Aorta (tissue), 5 donors: Measurements from ENCODE around the gene PTPRG. TPM values are rescaled to one million over a fixed set of nuclear protein-coding genes. Genes with fewer than 3 reads are reported as not detected.

Source experiments
- ATAC-seq: fragments of 200-7000 bp; cut with Tn5 transposase; one replicate; pipeline ENCODE4 v1.9.1; 2022; ENCODE audit warnings: moderate library complexity; ENCODE audit not compliant: low FRiP score
- DNase-seq, 2 donors: peaks; one replicate each; pipeline ENCODE4 v3.0.0-alpha.2; 2020
- H3K27ac ChIP-seq, 2 donors: one replicate each; pipeline ENCODE4 v1.5.1; 2013; ENCODE audit warnings: low read length in 2 of 2, mild to moderate bottlenecking in 2 of 2, moderate library complexity in 2 of 2, control low read depth in 1 of 2, inconsistent platforms in 1 of 2, low read depth in 1 of 2
- H3K27me3 ChIP-seq, 2 donors: one replicate each; pipeline ENCODE4 v1.6.1; 2013; ENCODE audit warnings: control low read depth in 1 of 2, low read length in 1 of 2, mild to moderate bottlenecking in 1 of 2, moderate library complexity in 1 of 2; ENCODE audit not compliant: insufficient read depth in 2 of 2, control insufficient read depth in 1 of 2
- H3K36me3 ChIP-seq, 2 donors: one replicate each; pipeline ENCODE4 v1.6.1; 2013; ENCODE audit warnings: control low read depth in 1 of 2, low read length in 1 of 2, mild to moderate bottlenecking in 1 of 2; ENCODE audit not compliant: insufficient read depth in 2 of 2, control insufficient read depth in 1 of 2
- H3K4me1 ChIP-seq, 2 donors: one replicate each; pipeline ENCODE4 v1.6.1; 2013; ENCODE audit warnings: low read length in 2 of 2, control low read depth in 1 of 2, mild to moderate bottlenecking in 1 of 2, moderate library complexity in 1 of 2; ENCODE audit not compliant: insufficient read depth in 2 of 2, control insufficient read depth in 1 of 2
- H3K4me3 ChIP-seq, 2 donors: one replicate each; pipeline ENCODE4 v1.5.1; 2013; ENCODE audit warnings: low read length in 2 of 2, control low read depth in 1 of 2, mild to moderate bottlenecking in 1 of 2
- H3K9me3 ChIP-seq: one replicate; pipeline ENCODE4 v1.6.1; 2013; ENCODE audit warnings: mild to moderate bottlenecking, low read length; ENCODE audit not compliant: control insufficient read depth
- WGBS, 2 donors: extraction: QIAGEN DNeasy Blood & Tissue Kit; methylation state at CpG; one replicate each; pipeline ENCODE4 v1.1.7; 2013; 5-methylcytosine and 5-hydroxymethylcytosine counted together
- intact Hi-C, 2 donors: fragments of 100-400 bp; cut with DNase I; formaldehyde crosslinking; loops; one replicate each; pipeline versions ENCODE4 v1.14.2 to v1.15.0; 2022
- polyA plus RNA-seq, 2 donors: library from polyadenylated mRNA; stranded (reverse); fragments of 200-250 nt; gene quantifications; one replicate each; pipeline ENCODE4 v1.2.3, GENCODE V29; 2013
- total RNA-seq, 2 donors: library from RNA; stranded (reverse); fragmentation: NEBNext Ultra II Directional; extraction: Animal tissue kit (Norgen Biotek cat#: 25700); gene quantifications; one replicate each; pipeline ENCODE4 v1.2.1, GENCODE V29; 2021
- donor health status: healthy with polysubstance abuse.
- donor health status: Bipolar disorder and iron deficiency.
- donor health status: DM: no; HTN: no; CAD: no.
- donor health status: DM: no; HTN: no; CAD: no.
- donor health status: DM: yes; HTN: yes; CAD: no.

The PTPRG gene
- total and polyA plus RNA-seq, 4 donors = 5.3 to 150 (median 52.4) TPM

DNA sequence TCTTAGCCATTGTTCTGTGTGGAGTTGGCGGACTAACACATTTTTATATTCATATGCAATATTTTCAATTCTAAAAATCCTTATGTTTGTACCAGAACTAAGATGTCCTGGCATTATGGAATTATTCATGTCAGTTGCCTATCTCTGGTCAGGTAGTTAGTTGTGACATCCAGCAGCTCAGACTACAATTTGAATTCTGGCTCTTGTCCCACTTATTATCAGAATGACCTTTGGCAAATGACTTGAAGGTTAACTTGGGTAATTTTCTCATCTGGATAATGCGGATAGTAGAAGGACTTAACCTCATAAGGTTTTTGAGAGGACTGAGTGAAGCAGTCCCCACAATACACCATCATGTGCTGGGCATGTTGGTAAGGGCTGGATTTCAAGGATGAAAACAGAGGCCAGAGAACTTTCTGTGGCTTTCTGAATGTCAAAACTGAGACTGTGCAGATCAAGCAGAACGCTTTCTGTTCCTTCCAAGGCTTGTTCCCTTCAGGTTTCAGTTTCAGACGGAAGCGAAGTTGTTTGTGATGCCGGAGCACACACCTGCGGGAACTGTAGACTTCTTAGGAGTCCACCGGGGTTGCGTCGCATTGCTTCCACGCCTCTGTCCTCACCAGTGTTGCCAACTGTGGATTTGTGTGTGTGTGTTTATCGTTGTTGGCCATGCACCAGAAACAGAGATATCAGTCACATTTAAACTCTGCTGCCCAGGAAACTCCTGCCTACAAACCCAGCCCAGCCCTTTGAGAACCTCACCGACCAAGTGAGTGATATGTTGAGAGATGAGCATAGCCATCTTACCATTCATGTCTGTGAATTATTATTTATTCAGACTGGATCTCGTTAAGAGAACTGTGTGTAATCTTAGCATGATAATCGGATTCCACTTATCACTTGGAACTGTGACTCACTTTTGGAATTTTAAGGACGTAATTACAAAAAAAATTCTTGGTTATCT is 76.0 kb downstream of the PTPRG start:
- Histone ChIP-seq H3K9me3 (no peaks in the 10 kb centered on the region), H3K4me1 (peaks cover 4 to 5% of the 10 kb centered on the region in 2 donors), H3K27ac (peak overlapping the region; percentile 0 to 86), H3K36me3 (no peaks in the 10 kb centered on the region), H3K27me3 (no peaks in the 10 kb centered on the region), H3K4me3 (peak overlapping the region; percentile 23 to 88)
- intact Hi-C loops = no loop called here
- WGBS, 2 donors = 10 to 12% methylated on average over 16 of the region's 16 CpGs
- DNase-seq (no peak), ATAC-seq (peak; percentile 61)

DNA sequence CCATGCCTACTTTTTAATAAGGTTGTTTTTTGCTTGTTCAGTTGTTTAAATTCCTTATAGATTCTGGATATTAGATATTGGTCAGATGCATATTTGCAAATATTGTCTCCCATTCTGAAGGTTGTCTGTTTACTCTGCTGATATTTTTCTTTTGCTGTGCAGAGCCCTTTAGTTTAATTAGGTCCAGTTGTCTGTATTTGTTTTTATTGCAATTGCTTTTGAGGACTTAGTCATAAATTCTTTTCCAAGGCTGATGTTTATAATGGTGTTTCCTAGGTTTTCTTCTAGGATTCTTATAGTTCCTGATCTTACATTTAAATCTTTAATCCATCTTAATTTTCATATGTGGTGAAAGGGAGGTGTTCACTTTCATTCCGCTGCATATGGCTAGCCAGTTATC is 77.4 kb downstream of the PTPRG start:
- H3K36me3 ChIP-seq = no peaks in the 10 kb centered on the region
- no peaks in the 10 kb centered on the region for H3K27me3 ChIP-seq
- H3K4me3 ChIP-seq = no peak overlapping the region
- intact Hi-C loops = no loop called here
- peaks cover 5 to 6% of the 10 kb centered on the region in 2 donors for H3K4me1 ChIP-seq
- H3K27ac ChIP-seq = no peak overlapping the region
- DNase-seq (no peak), ATAC-seq (no peak)
- H3K9me3 ChIP-seq = no peaks in the 10 kb centered on the region
- 96 to 97% methylated on average over 1 of the region's 1 CpG for WGBS, 2 donors

GRCh38 chr3:61639991-61640390 is 78.6 kb downstream of the PTPRG start:
- no peaks in the 10 kb centered on the region for H3K27me3 ChIP-seq
- no peaks in the 10 kb centered on the region for H3K9me3 ChIP-seq
- intact Hi-C loops = no loop called here
- WGBS, 2 donors = 88 to 92% methylated on average over 2 of the region's 2 CpGs
- ATAC-seq = no peak
- peaks cover 5 to 6% of the 10 kb centered on the region in 2 donors for H3K4me1 ChIP-seq
- DNase-seq = no peak
- H3K4me3 ChIP-seq = no peak overlapping the region
- H3K27ac ChIP-seq = no peak overlapping the region
- no peaks in the 10 kb centered on the region for H3K36me3 ChIP-seq

DNA sequence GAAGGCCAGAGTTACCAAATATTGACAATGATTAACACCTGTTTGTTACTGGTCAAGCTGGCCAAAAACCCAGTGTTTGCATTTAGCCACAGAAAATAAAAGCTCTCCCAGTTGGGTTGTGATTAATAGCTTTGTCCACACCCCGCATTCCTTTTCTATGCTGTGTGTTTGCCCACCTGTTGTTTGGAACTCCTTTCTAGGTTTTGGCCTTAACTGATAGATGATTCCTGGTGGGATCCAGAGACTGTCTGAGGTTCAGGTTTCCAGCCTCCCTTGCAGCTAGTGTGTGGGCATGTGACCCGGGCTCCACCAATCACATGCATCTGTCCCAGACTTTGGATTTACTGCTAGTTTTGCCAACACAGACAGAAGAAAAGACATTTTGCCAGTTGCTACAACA is 83.8 kb downstream of the PTPRG start:
- H3K4me1 ChIP-seq = peaks cover 3 to 23% of the 10 kb centered on the region in 2 donors
- H3K4me3 ChIP-seq = no peak overlapping the region
- 94 to 99% methylated on average over 2 of the region's 2 CpGs for WGBS, 2 donors
- no peak for ATAC-seq
- H3K27ac ChIP-seq = no peak overlapping the region
- no peak for DNase-seq
- intact Hi-C loops = no loop called here
- H3K27me3 ChIP-seq = no peaks in the 10 kb centered on the region
- no peaks in the 10 kb centered on the region for H3K9me3 ChIP-seq
- H3K36me3 ChIP-seq = no peaks in the 10 kb centered on the region

GRCh38 chr3:61646360-61646759 is 85.0 kb downstream of the PTPRG start:
- intact Hi-C loops = no loop called here
- no peaks in the 10 kb centered on the region for H3K9me3 ChIP-seq
- DNase-seq (no peak), ATAC-seq (no peak)
- no peak overlapping the region for H3K27ac ChIP-seq
- H3K4me3 ChIP-seq = no peak overlapping the region
- 99 to 100% methylated on average over 1 of the region's 1 CpG for WGBS, 2 donors
- no peaks in the 10 kb centered on the region for H3K36me3 ChIP-seq
- peaks cover 1 to 26% of the 10 kb centered on the region in 2 donors for H3K4me1 ChIP-seq
- no peaks in the 10 kb centered on the region for H3K27me3 ChIP-seq

DNA sequence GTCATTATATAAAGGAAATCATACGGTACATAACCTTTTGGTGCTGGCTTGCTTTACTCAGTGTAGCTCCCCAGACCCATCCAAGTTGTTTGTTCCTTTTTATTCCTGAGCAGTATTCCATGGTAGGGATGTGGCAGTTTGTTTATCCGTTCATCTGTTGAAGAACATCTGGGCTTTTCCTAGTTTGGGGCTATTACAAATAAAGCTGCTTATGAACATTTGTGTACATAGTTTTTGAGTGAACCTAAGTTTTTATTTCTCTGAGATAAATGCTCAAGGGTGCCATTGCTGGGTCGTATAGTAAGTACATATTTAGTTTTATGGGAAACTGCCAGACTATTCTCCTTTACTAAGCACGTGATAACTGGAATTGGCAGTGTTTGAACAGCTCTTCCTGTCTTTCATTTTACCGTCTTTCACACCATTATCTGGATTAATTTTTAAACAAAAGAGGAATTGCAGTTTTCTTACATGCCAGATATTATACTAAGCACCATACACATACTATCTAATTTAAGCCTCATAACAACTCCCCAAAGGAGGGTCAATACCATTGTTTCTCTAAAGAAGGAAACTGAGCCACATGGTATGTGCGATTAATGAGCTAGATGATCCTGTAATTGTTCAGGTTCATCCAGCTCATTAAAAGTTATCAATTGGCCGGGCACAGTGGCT is 85.6 kb downstream of the PTPRG start:
- DNase-seq (no peak), ATAC-seq (no peak)
- no peaks in the 10 kb centered on the region for H3K9me3 ChIP-seq
- no peaks in the 10 kb centered on the region for H3K27me3 ChIP-seq
- intact Hi-C loops = no loop called here
- no peak overlapping the region for H3K27ac ChIP-seq
- peaks cover 1 to 26% of the 10 kb centered on the region in 2 donors for H3K4me1 ChIP-seq
- no peaks in the 10 kb centered on the region for H3K36me3 ChIP-seq
- WGBS, 2 donors = 74 to 76% methylated on average over 7 of the region's 7 CpGs
- H3K4me3 ChIP-seq = no peak overlapping the region

GRCh38 chr3:61648481-61648880 is 87.1 kb downstream of the PTPRG start:
- no peaks in the 10 kb centered on the region for H3K9me3 ChIP-seq
- H3K36me3 ChIP-seq = no peaks in the 10 kb centered on the region
- WGBS, 2 donors = 60 to 80% methylated on average over 2 of the region's 2 CpGs
- intact Hi-C loops = no loop called here
- peaks cover 1 to 23% of the 10 kb centered on the region in 2 donors for H3K4me1 ChIP-seq
- no peaks in the 10 kb centered on the region for H3K27me3 ChIP-seq
- no peak overlapping the region for H3K27ac ChIP-seq
- DNase-seq = no peak
- no peak overlapping the region for H3K4me3 ChIP-seq
- no peak for ATAC-seq

DNA sequence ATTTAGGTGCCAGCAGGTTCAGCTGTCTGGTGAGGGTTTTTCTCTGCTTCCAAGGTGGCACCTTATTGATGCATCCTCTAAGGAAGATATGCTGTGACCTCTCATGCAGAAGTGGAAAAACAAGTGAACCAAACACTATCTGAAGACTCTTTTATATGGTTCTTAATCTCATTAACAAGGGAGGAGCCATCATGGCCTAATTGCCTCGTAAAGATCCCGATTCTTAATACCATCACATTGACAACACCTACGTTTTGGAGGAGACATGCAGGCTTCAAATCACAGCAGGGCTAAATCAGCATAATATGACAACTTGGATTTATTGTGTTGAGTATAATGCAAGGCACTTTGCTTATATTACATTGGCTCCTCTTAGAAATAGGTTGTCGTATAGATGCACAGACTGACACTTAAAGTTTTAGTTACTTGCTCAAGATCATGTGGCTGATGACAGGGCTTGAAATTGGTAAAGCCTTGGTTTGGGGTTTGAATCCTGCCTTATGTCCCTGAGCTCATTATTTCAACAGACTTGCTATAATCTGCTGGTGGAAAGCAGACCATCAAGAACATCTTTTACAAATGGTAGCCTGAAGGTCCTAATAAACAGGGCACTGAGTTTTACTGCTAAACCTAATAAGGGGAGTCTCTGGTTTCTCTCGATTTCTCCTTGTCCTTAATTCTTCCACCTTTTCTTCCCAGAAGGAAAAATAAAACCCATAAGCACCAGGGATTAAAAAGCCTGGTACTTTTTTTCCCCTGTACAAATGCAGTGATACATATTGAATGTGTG is 88.2 kb downstream of the PTPRG start:
- no peak for DNase-seq
- no peaks in the 10 kb centered on the region for H3K36me3 ChIP-seq
- ATAC-seq = no peak
- 75 to 78% methylated on average over 5 of the region's 5 CpGs for WGBS, 2 donors
- H3K9me3 ChIP-seq = no peaks in the 10 kb centered on the region
- no peak overlapping the region for H3K4me3 ChIP-seq
- no peak overlapping the region for H3K27ac ChIP-seq
- peaks cover 1 to 23% of the 10 kb centered on the region in 2 donors for H3K4me1 ChIP-seq
- H3K27me3 ChIP-seq = no peaks in the 10 kb centered on the region
- intact Hi-C loops = no loop called here
